Sciatic nerve (tissue), 2 donors: ENCODE results near the gene KYAT1. TPM values are rescaled to one million over a fixed set of nuclear protein-coding genes. Genes with fewer than 3 reads are reported as not detected.
"Not testable (repeated sequence)": the region's sequence is repeated elsewhere in the genome, so short reads cannot be mapped to it uniquely, and the experiment has no call there.

Source experiments
- ATAC-seq: fragments of 200-7000 bp; cut with Tn5 transposase; one replicate; pipeline ENCODE4 v1.9.1; 2020; ENCODE audit warnings: mild to moderate bottlenecking, moderate library complexity
- DNase-seq: peaks from one replicate; pipeline ENCODE4 v3.0.0-alpha.2; 2020; ENCODE audit warnings: low spot score
- intact Hi-C: fragments of 100-400 bp; cut with DNase I; formaldehyde crosslinking; loops from one replicate; pipeline ENCODE4 v1.14.2; 2022
- total RNA-seq: library from RNA; stranded (reverse); fragmentation: NEBNext Ultra II Directional; extraction: Animal tissue kit (Norgen Biotek cat#: 25700); gene quantifications from one replicate; pipeline ENCODE4 v1.2.1, GENCODE V29; 2021
- donor health status: DM: no; HTN: no; CAD: no.
- donor health status: DM: no; HTN: no; CAD: no.

The KYAT1 gene
- total RNA-seq, 1 donor from 2014 or later: 12.8 TPM

DNA sequence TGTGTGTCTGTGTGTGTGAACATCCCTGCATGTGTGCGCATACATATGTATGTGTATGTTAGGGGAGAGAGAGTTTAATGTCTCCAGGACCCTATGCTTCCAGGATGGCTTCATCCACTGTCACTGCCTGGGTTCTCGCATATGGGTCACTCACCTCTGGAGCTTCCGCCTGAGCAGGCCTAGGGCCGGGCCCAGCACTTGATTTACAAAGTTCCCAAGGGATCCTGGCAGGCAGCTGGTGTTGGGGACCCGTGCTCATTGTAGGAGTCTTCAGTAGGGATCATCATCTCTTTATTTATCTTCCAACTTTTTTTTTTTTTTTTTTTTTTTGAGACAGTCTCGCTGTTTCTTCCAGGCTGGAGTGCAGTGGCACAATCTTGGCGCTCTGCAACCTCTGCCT, 81.7 kb downstream of the KYAT1 start:
- intact Hi-C loops: no loop called here
- DNase-seq (no peak), ATAC-seq (no peak)

DNA sequence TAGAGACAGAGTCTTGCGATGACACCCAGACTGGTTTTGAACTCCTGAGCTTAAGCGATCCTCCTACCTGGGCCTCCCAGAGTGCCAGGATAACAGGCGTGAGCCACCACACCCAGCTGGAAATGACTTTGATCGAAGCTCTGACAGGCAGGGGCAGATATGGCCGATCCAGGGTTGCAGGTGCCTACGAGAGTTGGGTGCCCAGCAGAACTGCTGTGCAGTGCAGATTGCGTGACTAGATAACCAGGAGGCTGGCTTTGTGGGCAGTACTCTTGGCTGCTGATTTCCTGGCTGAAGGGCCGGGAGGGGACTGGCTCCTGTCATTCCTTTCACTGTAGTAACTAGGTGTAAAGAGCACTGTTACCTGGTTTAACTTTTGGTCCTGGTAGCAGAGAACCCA, 82.9 kb downstream of the KYAT1 start:
- intact Hi-C loops: no loop called here
- ATAC-seq: no peak
- no peak for DNase-seq

- DNase-seq, ATAC-seq, intact Hi-C loops: not testable (repeated sequence)
Measured at GRCh38 chr9:128794961-128795360, 86.8 kb downstream of the KYAT1 start.

DNA sequence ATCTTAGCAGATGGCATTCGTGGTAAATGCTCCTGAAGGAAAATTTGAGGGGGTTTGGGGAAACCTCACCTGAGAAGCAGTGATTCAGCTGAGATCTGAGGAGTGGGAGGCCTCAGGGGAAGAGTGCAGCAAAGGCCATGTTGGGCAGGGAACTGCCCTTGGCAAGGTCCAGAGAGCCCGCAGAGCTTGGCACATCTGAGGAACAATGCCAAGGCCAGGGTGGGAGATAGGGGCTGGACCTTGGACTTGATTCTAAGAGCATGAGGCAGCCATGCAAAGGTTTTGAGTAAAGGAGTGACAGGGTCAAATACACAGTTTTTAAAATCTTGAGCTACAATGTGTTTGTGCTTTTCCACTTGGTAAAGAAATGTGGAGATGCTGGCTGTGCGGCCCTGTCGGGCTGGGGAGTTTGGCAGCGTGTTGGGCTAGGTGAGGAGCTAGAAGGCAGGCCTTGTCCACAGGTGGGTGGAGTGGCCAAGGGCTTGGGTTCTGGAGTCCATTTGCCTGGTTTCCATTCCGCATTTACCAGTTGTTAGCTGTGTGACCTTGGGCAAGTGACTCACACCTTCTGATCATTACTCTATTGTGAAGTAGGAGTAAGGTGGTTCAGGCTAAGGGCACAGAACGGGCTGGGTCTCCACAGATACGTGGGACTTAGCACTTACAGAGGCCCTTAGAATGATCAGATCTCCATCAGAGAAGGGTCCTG, 88.6 kb downstream of the KYAT1 start:
- DNase-seq: no peak

GRCh38 chr9:128792134-128792533, 89.6 kb downstream of the KYAT1 start:
- DNase-seq (no peak), ATAC-seq (no peak)
- intact Hi-C loops: no loop called here

More for the DNA sequence above, 88.6 kb downstream of the KYAT1 start:
- ATAC-seq: no peak
- intact Hi-C loops: no loop called here

- DNase-seq (no peak), ATAC-seq (no peak)
- intact Hi-C loops: no loop called here
Measured at GRCh38 chr9:128790536-128790935, 91.2 kb downstream of the KYAT1 start.

- ATAC-seq (no peak), DNase-seq (no peak)
- intact Hi-C loops: no loop called here
Measured at GRCh38 chr9:128788445-128788844, 93.3 kb downstream of the KYAT1 start.

- intact Hi-C loops: no loop called here
- ATAC-seq (peak; percentile 8), DNase-seq (no peak)
Measured at GRCh38 chr9:128787659-128788058, 94.1 kb downstream of the KYAT1 start.

GRCh38 chr9:128786681-128787601, 94.8 kb downstream of the KYAT1 start, which contains the start of gene TBC1D13:
TSS of gene TBC1D13 (plus strand) at chr9:128787253. CDS start at chr9:128787354, 101 bp downstream.
- ATAC-seq (peak; percentile 97), DNase-seq (peak; percentile 94)
- intact Hi-C loops: no loop called here

DNA sequence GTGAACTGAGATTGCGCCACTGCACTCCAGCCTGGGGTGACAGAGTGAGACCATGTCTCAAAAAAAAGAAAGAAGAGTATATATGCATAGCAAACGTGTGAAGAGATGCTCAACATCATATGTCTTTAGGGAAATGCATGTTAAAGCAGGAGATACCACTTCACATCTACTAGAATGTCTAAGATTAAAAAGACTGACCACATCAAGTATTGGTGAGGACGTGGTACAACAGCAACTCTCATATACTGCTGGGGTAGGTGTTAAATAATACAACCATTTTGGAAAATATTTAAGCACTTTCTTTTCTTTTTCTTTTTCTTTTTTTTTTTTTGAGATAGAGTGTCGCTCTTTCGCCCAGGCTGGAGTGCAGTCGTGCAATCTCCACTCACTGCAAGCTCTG, 96.3 kb downstream of the KYAT1 start:
- intact Hi-C loops: no loop called here
- ATAC-seq: no peak
- no peak for DNase-seq

Other genes starting within 250 kb of the KYAT1 start
- 28.4 TPM for gene DYNC2I2, start 225.1 kb downstream of the KYAT1 start, total RNA-seq
- 222 TPM for gene SET, start 192.7 kb downstream of the KYAT1 start, total RNA-seq
- gene PKN3, start 179.4 kb downstream of the KYAT1 start, total RNA-seq: 9.9 TPM
- 7.4 TPM for gene ZDHHC12, start 157.8 kb downstream of the KYAT1 start, total RNA-seq
- gene ZER1, start 110.0 kb downstream of the KYAT1 start, total RNA-seq: 40.6 TPM
- 23.2 TPM for gene TBC1D13, start 94.7 kb downstream of the KYAT1 start, total RNA-seq
- gene ENDOG, start 63.5 kb downstream of the KYAT1 start, total RNA-seq: 14.1 TPM
- gene SPOUT1, start 52.2 kb downstream of the KYAT1 start, total RNA-seq: 32.7 TPM
- 67.2 TPM for gene LRRC8A, start 183 bp upstream of the KYAT1 start, total RNA-seq
- 38.7 TPM for gene PHYHD1, start 39.0 kb upstream of the KYAT1 start, total RNA-seq
- gene DOLK, start 65.7 kb upstream of the KYAT1 start, total RNA-seq: 9.6 TPM
- gene NUP188, start 65.7 kb upstream of the KYAT1 start, total RNA-seq: 46.4 TPM
- 158 TPM for gene SH3GLB2, start 146.4 kb upstream of the KYAT1 start, total RNA-seq
- 25.5 TPM for gene MIGA2, start 154.7 kb upstream of the KYAT1 start, total RNA-seq
- gene DOLPP1, start 199.2 kb upstream of the KYAT1 start, total RNA-seq: 10.3 TPM
- gene CRAT, start 228.8 kb upstream of the KYAT1 start, total RNA-seq: 37.4 TPM
- gene PTPA, start 229.5 kb upstream of the KYAT1 start, total RNA-seq: 78.2 TPM